OCI-LY1 (cell line): ENCODE data around the gene DACT2.

Experiments used
- H2AFZ ChIP-seq: fragments of 200-600 bp; sonication (generic), shearing (Covaris generic); 2 replicates; pipeline ENCODE4 v1.6.0; 2014; ENCODE audit warnings: antibody characterized with exemption, mild to moderate bottlenecking, low read length
- H3F3A ChIP-seq: fragments of 200-600 bp; sonication (generic), shearing (Covaris generic); 2 replicates; pipeline ENCODE4 v1.6.0; 2014; ENCODE audit warnings: mild to moderate bottlenecking, antibody characterized with exemption, low read length, moderate library complexity; ENCODE audit not compliant: insufficient read depth
- H3K27ac ChIP-seq: fragments of 200-600 bp; sonication (generic); 2 replicates; pipeline ENCODE4 v1.5.1; 2014; ENCODE audit warnings: low read length, mixed run types, mild to moderate bottlenecking, low read depth; ENCODE audit not compliant: poor library complexity, severe bottlenecking
- H3K27me3 ChIP-seq: fragments of 200-600 bp; sonication (generic); 2 replicates; pipeline ENCODE4 v1.6.0; 2014; ENCODE audit warnings: antibody characterized with exemption, mild to moderate bottlenecking, low read length, moderate library complexity; ENCODE audit not compliant: insufficient read depth
- H3K36me3 ChIP-seq: fragments of 200-600 bp; sonication (generic); 2 replicates; pipeline ENCODE4 v1.6.1; 2014; ENCODE audit warnings: mild to moderate bottlenecking, antibody characterized with exemption, low read length, moderate library complexity, mixed read lengths; ENCODE audit not compliant: insufficient read depth
- H3K4me1 ChIP-seq: fragments of 200-600 bp; sonication (generic); 2 replicates; pipeline ENCODE4 v1.5.1; 2014; ENCODE audit warnings: mild to moderate bottlenecking, low read length, moderate library complexity; ENCODE audit not compliant: insufficient read depth, severe bottlenecking
- H3K4me2 ChIP-seq: fragments of 200-600 bp; sonication (generic), shearing (Covaris generic); 2 replicates; pipeline ENCODE4 v1.6.1; 2014; ENCODE audit warnings: low read length
- H3K4me3 ChIP-seq: fragments of 200-600 bp; sonication (generic); 2 replicates; pipeline ENCODE4 v1.5.1; 2014; ENCODE audit warnings: low read length, low read depth, mild to moderate bottlenecking, mixed read lengths; ENCODE audit not compliant: poor library complexity, severe bottlenecking
- H3K79me2 ChIP-seq: fragments of 200-600 bp; shearing (Covaris generic); 2 replicates; pipeline ENCODE4 v1.6.1; 2016; ENCODE audit warnings: mixed run types, low read length, mixed read lengths; ENCODE audit not compliant: insufficient read depth
- H3K9ac ChIP-seq: fragments of 200-600 bp; sonication (generic), shearing (Covaris generic); 2 replicates; pipeline ENCODE4 v1.6.1; 2014; ENCODE audit warnings: mild to moderate bottlenecking, low read length, mixed read lengths
- H3K9me2 ChIP-seq: fragments of 200-600 bp; sonication (generic), shearing (Covaris generic); 2 replicates; pipeline ENCODE4 v1.6.1; 2014; ENCODE audit warnings: low read depth, mild to moderate bottlenecking, low read length, mixed read lengths
- H3K9me3 ChIP-seq: fragments of 200-600 bp; shearing (Covaris generic); 2 replicates; pipeline ENCODE4 v1.6.1; 2014; ENCODE audit warnings: low read length, mixed read lengths
- H4K20me1 ChIP-seq: fragments of 200-600 bp; sonication (generic), shearing (Covaris generic); 2 replicates; pipeline ENCODE4 v1.6.0; 2016; ENCODE audit warnings: mild to moderate bottlenecking, low read length; ENCODE audit not compliant: insufficient read depth
- CTCF ChIP-seq: fragments of 200-600 bp; sonication (generic), shearing (Covaris generic); IDR thresholded peaks from 2 replicates; pipeline ENCODE4 v1.5.1; 2017; ENCODE audit warnings: mild to moderate bottlenecking, antibody characterized with exemption, low read length, moderate library complexity, mixed read lengths
- EZH2 ChIP-seq: fragments of 200-600 bp; sonication (generic), shearing (Covaris generic); IDR thresholded peaks from 2 replicates; pipeline ENCODE4 v1.8.0; 2017; ENCODE audit warnings: borderline replicate concordance, mixed run types, mild to moderate bottlenecking, antibody characterized with exemption, low read length, moderate library complexity, mixed read lengths

Gene DACT2

DNA sequence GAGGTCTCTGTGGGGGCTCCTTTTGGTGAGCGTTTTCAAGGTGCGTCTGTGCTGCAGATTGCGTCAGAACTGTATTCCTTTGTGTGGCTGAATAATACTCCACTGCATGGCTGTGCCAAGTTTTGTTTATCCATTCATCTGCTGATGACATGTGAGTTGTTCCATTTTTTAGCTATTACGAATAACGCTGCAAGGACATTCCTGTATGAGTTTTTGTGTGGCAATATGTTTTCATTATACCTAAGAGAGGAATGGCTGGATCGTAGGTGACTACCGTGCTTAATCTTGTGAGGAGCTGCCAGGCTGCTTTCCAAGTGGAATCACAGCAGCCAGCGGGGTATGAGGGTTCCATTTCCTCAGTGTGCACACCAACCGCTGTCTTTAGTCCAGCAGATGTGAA is 1.1 kb upstream of the DACT2 start:
- Histone ChIP-seq H3K27me3 (no peaks in the 10 kb centered on the region), H4K20me1 (no peaks in the 10 kb centered on the region), H2AFZ (no peak overlapping the region), H3K4me1 (no peaks in the 10 kb centered on the region), H3K9ac (no peak overlapping the region), H3K36me3 (no peaks in the 10 kb centered on the region), H3K79me2 (no peaks in the 10 kb centered on the region), H3K4me2 (no peak overlapping the region), H3K9me2 (no peaks in the 10 kb centered on the region), H3K27ac (no peak overlapping the region), H3F3A (no peaks in the 10 kb centered on the region), H3K4me3 (no peak overlapping the region), H3K9me3 (no peaks in the 10 kb centered on the region)
- no peak for TF ChIP-seq EZH2
- TF ChIP-seq CTCF, result no peak

- no peaks in the 10 kb centered on the region for H3K9me2 ChIP-seq
- no peak overlapping the region for H3K9ac ChIP-seq
- H3K4me1 ChIP-seq, result no peaks in the 10 kb centered on the region
- no peaks in the 10 kb centered on the region for H3K27me3 ChIP-seq
- no peak overlapping the region for H3K27ac ChIP-seq
- no peak overlapping the region for H3K4me3 ChIP-seq
- TF ChIP-seq EZH2, result no peak
- TF ChIP-seq CTCF, result no peak
- no peaks in the 10 kb centered on the region for H3K79me2 ChIP-seq
- no peaks in the 10 kb centered on the region for H3K9me3 ChIP-seq
- H2AFZ ChIP-seq, result no peak overlapping the region
- no peaks in the 10 kb centered on the region for H4K20me1 ChIP-seq
- no peaks in the 10 kb centered on the region for H3F3A ChIP-seq
- no peak overlapping the region for H3K4me2 ChIP-seq
- H3K36me3 ChIP-seq, result no peaks in the 10 kb centered on the region
Observed at GRCh38 chr6:168318579-168319278, 848 bp downstream of the DACT2 start.

- no peaks in the 10 kb centered on the region for H3K9me2 ChIP-seq
- no peaks in the 10 kb centered on the region for H3F3A ChIP-seq
- H3K9me3 ChIP-seq, result no peaks in the 10 kb centered on the region
- H3K36me3 ChIP-seq, result no peaks in the 10 kb centered on the region
- no peaks in the 10 kb centered on the region for H4K20me1 ChIP-seq
- H3K4me2 ChIP-seq, result no peak overlapping the region
- H3K4me1 ChIP-seq, result no peaks in the 10 kb centered on the region
- no peak overlapping the region for H3K4me3 ChIP-seq
- H2AFZ ChIP-seq, result no peak overlapping the region
- H3K79me2 ChIP-seq, result no peaks in the 10 kb centered on the region
- TF ChIP-seq CTCF (no peak), EZH2 (no peak)
- H3K27ac ChIP-seq, result no peak overlapping the region
- H3K27me3 ChIP-seq, result no peaks in the 10 kb centered on the region
- no peak overlapping the region for H3K9ac ChIP-seq
Observed at GRCh38 chr6:168318090-168318489, 1.5 kb downstream of the DACT2 start.
